Right lobe of liver (tissue), 6 donors: ENCODE measurements around the gene POU2F1. TPM values are rescaled to one million over a fixed set of nuclear protein-coding genes. Genes with fewer than 3 reads are reported as not detected.

Experiments
- ATAC-seq, 4 donors: fragments of 200-7000 bp; cut with Tn5 transposase; one replicate each; pipeline ENCODE4 v1.9.1; 2020; ENCODE audit warnings: mild to moderate bottlenecking in 4 of 4, moderate library complexity in 4 of 4
- DNase-seq, 3 donors: peaks; one replicate each; pipeline ENCODE4 v3.0.0-alpha.2; 2020
- H3K27ac ChIP-seq, 3 donors: fragments of 200-600 bp; one replicate each; pipeline ENCODE4 v1.8.0; 2022
- H3K27me3 ChIP-seq, 2 donors: fragments of 200-600 bp; one replicate each; pipeline ENCODE4 v1.8.0; 2022
- H3K36me3 ChIP-seq, 4 donors: fragments of 200-600 bp; sonication (generic) in 1 of 4; one replicate each; pipeline versions ENCODE4 v1.5.1 to v1.8.0; 2017 to 2022; ENCODE audit warnings: control low read depth in 1 of 4
- H3K4me1 ChIP-seq, 4 donors: fragments of 200-600 bp; sonication (generic) in 1 of 4; one replicate each; pipeline versions ENCODE4 v1.5.1 to v1.8.0; 2017 to 2022; ENCODE audit warnings: control low read depth in 1 of 4
- H3K4me3 ChIP-seq, 3 donors: fragments of 200-600 bp; one replicate each; pipeline ENCODE4 v1.8.0; 2022
- H3K9me3 ChIP-seq, 4 donors: fragments of 200-600 bp; sonication (generic) in 1 of 4; one replicate each; pipeline versions ENCODE4 v1.5.1 to v1.8.0; 2017 to 2022; ENCODE audit warnings: control low read depth in 1 of 4
- CTCF ChIP-seq, 4 donors: fragments of 200-600 bp in 3 of 4; fragments of 450-650 bp in 1 of 4; IDR thresholded peaks; one replicate each; pipeline versions ENCODE4 v1.5.1 to v1.8.0; 2016 to 2022; ENCODE audit warnings: antibody characterized with exemption in 4 of 4, mild to moderate bottlenecking in 2 of 4
- POLR2A ChIP-seq: fragments of 450-650 bp; IDR thresholded peaks from one replicate; pipeline ENCODE4 v1.6.1; 2017; ENCODE audit warnings: antibody characterized with exemption, mild to moderate bottlenecking
- WGBS: methylation state at CpG from one replicate; pipeline ENCODE4 v1.1.6; 2018; ENCODE audit warnings: low coverage, low lambda C conversion rate; ENCODE audit not compliant: insufficient coverage; ENCODE audit errors: missing lambda C conversion rate; 5-methylcytosine and 5-hydroxymethylcytosine counted together
- intact Hi-C, 2 donors: fragments of 100-400 bp; cut with DNase I; formaldehyde crosslinking; loops; one replicate each; pipeline versions ENCODE4 v1.11.2 to v1.14.1; 2022
- total RNA-seq, 6 experiments: library from RNA; depleted of rRNA in 2 of 6; stranded (reverse); fragments of >200 nt in 2 of 6; fragmentation: NEBNext Ultra II Directional in 3 of 6; extraction: Animal tissue kit (Norgen Biotek cat#: 25700) in 3 of 6; gene quantifications; one replicate each; pipeline versions ENCODE4 v1.1.0 to v1.2.4, GENCODE V29; 2016 to 2023
- donor health status: DM: no; HTN: yes; CAD: no.
- donor health status: DM: no; HTN: no; CAD: no.
- donor health status: DM: no; HTN: no; CAD: no.
- donor health status: DM: no; HTN: yes; CAD: no.
- donor health status: DM: no; HTN: yes; CAD: no.

The POU2F1 gene
- total RNA-seq, 6 experiments from 2014 or later: 4.8 to 10.3 (median 6.2) TPM

- Histone ChIP-seq H3K4me1 (peaks cover 0 to 4% (median 0%) of the 10 kb centered on the region in 4 donors), H3K27me3 (no peaks in the 10 kb centered on the region), H3K4me3 (no peak overlapping the region), H3K27ac (no peak overlapping the region), H3K9me3 (no peaks in the 10 kb centered on the region), H3K36me3 (no peaks in the 10 kb centered on the region)
- 100% methylated on average over 1 of the region's 2 CpGs for whole genome bisulfite sequencing
- no peak for TF ChIP-seq POLR2A
- TF ChIP-seq CTCF (IDR thresholded peaks at IDR 0.05): no peak
- DNase-seq (no peak), ATAC-seq (no peak)
- intact Hi-C loops: no loop called here
These were observed 244.3 kb downstream of the POU2F1 start for GRCh38 chr1:167465018-167465417.

GRCh38 chr1:167465743-167466142 is 245.1 kb downstream of the POU2F1 start:
- WGBS: 22% methylated on average over 1 of the region's 1 CpG
- Histone ChIP-seq H3K27me3 (no peaks in the 10 kb centered on the region), H3K27ac (no peak overlapping the region), H3K36me3 (no peaks in the 10 kb centered on the region), H3K9me3 (no peaks in the 10 kb centered on the region), H3K4me3 (no peak overlapping the region), H3K4me1 (peaks cover 0 to 4% (median 0%) of the 10 kb centered on the region in 4 donors)
- ATAC-seq: peak; percentile 19 to 55 (median 46)
- TF ChIP-seq POLR2A: no peak
- TF ChIP-seq CTCF (IDR thresholded peaks at IDR 0.05): no peak
- intact Hi-C loops: no loop called here
- no peak for DNase-seq

GRCh38 chr1:167467126-167467710 is 246.5 kb downstream of the POU2F1 start:
- Histone ChIP-seq H3K9me3 (no peaks in the 10 kb centered on the region), H3K4me3 (no peak overlapping the region), H3K27me3 (no peaks in the 10 kb centered on the region), H3K36me3 (no peaks in the 10 kb centered on the region), H3K27ac (no peak overlapping the region), H3K4me1 (peaks cover 0 to 4% (median 0%) of the 10 kb centered on the region in 4 donors)
- no peak for DNase-seq
- no peak for TF ChIP-seq CTCF (IDR thresholded peaks at IDR 0.05)
- no peak for TF ChIP-seq POLR2A
- no peak for ATAC-seq
- 83% methylated on average over 14 of the region's 15 CpGs for WGBS
- intact Hi-C loops: no loop called here

GRCh38 chr1:167467752-167468151 is 247.1 kb downstream of the POU2F1 start:
- WGBS: 80% methylated on average over 9 of the region's 9 CpGs
- intact Hi-C loops: no loop called here
- H3K36me3 ChIP-seq: no peaks in the 10 kb centered on the region

More at GRCh38 chr1:167467752-167468151, 247.1 kb downstream of the POU2F1 start:
- no peak for ATAC-seq
- DNase-seq: no peak
- Histone ChIP-seq H3K27me3 (no peaks in the 10 kb centered on the region), H3K4me3 (no peak overlapping the region), H3K4me1 (peaks cover 0 to 4% (median 0%) of the 10 kb centered on the region in 4 donors), H3K27ac (no peak overlapping the region), H3K9me3 (no peaks in the 10 kb centered on the region)
- no peak for TF ChIP-seq CTCF (IDR thresholded peaks at IDR 0.05)
- no peak for TF ChIP-seq POLR2A
